HEK293 (cell line): ENCODE data around the gene STK39.

ENCODE experiments used
- BCL11B ChIP-seq: fragments of 450-650 bp; formaldehyde crosslinking; IDR thresholded peaks from 2 replicates; pipeline ENCODE4 v1.5.1; 2016; ENCODE audit warnings: low read depth, missing biosample characterization, missing genetic modification characterization
- CTCF ChIP-seq: fragments of 450-650 bp; formaldehyde crosslinking; IDR thresholded peaks from 2 replicates; pipeline ENCODE4 v1.5.1; 2016; ENCODE audit warnings: missing biosample characterization, missing genetic modification characterization
- PRDM4 ChIP-seq: fragments of 450-650 bp; formaldehyde crosslinking; IDR thresholded peaks from 2 replicates; pipeline ENCODE4 v1.5.1; 2017; ENCODE audit warnings: missing biosample characterization, missing genetic modification characterization
- ZBTB7A ChIP-seq: fragments of 450-650 bp; formaldehyde crosslinking; IDR thresholded peaks from 2 replicates; pipeline ENCODE4 v1.5.1; 2016; ENCODE audit warnings: low read depth, missing biosample characterization, missing genetic modification characterization
- ZNF10 ChIP-seq: fragments of 450-650 bp; formaldehyde crosslinking; IDR thresholded peaks from 2 replicates; pipeline ENCODE4 v1.5.1; 2017; ENCODE audit warnings: missing biosample characterization, missing genetic modification characterization
- ZNF350 ChIP-seq: fragments of 450-650 bp; formaldehyde crosslinking; IDR thresholded peaks from 2 replicates; pipeline ENCODE4 v1.5.0; 2017; ENCODE audit warnings: missing biosample characterization, mild to moderate bottlenecking, missing genetic modification characterization
- ZNF423 ChIP-seq: fragments of 450-650 bp; formaldehyde crosslinking; IDR thresholded peaks from 2 replicates; pipeline ENCODE4 v1.5.1; 2016; ENCODE audit warnings: missing biosample characterization, missing genetic modification characterization
- ZNF830 ChIP-seq: fragments of 450-650 bp; IDR thresholded peaks from 2 replicates; pipeline ENCODE4 v1.5.0; 2018; ENCODE audit warnings: missing biosample characterization, missing genetic modification characterization, low read depth, mild to moderate bottlenecking, moderate library complexity

- no peak for TF ChIP-seq BCL11B (tag by site-specific recombination)
- no peak for TF ChIP-seq CTCF (tag by site-specific recombination)
- TF ChIP-seq ZNF830 (tag by site-specific recombination) = no peak
- TF ChIP-seq ZNF350 (tag by site-specific recombination) = no peak
- TF ChIP-seq ZNF10 (tag by site-specific recombination) = no peak
- TF ChIP-seq ZNF423 (tag by site-specific recombination) = no peak
- no peak for TF ChIP-seq ZBTB7A
- TF ChIP-seq PRDM4 (tag by site-specific recombination) = no peak
Observed at GRCh38 chr2:168210216-168210894, 37.0 kb downstream of the STK39 start.
